ENCODE measurements around the gene BRD3OS.

BRD3OS gene

GRCh38 chr9:134061019-134061687 is 35.9 kb downstream of the BRD3OS start:
- no peak overlapping the region for H3K27ac ChIP-seq
- no peaks in the 10 kb centered on the region for H3K9me3 ChIP-seq
- no peaks in the 10 kb centered on the region for H3K27me3 ChIP-seq
- peaks cover 10% of the 10 kb centered on the region for H3K36me3 ChIP-seq
- TF ChIP-seq CTCF (IDR thresholded peaks at IDR 0.05): no peak
- peaks cover 32 to 36% of the 10 kb centered on the region in 2 experiments for H3K4me1 ChIP-seq (ENCODE audit: control insufficient read depth in 1 of 2, insufficient read depth in 1 of 2, low read depth in 1 of 2, low read length in 1 of 2)
- no peak overlapping the region for H3K4me3 ChIP-seq (ENCODE audit: low read depth in 1 of 2, low read length in 1 of 2)

- H3K4me3 ChIP-seq (ENCODE audit: low read depth in 1 of 2, low read length in 1 of 2): no peak overlapping the region
- H3K36me3 ChIP-seq: peaks cover 10% of the 10 kb centered on the region
- no peaks in the 10 kb centered on the region for H3K27me3 ChIP-seq
- no peak for TF ChIP-seq CTCF (IDR thresholded peaks at IDR 0.05)
- peaks cover 37 to 40% of the 10 kb centered on the region in 2 experiments for H3K4me1 ChIP-seq (ENCODE audit: control insufficient read depth in 1 of 2, insufficient read depth in 1 of 2, low read depth in 1 of 2, low read length in 1 of 2)
- H3K9me3 ChIP-seq: no peaks in the 10 kb centered on the region
- H3K27ac ChIP-seq: no peak overlapping the region
These were observed 36.5 kb downstream of the BRD3OS start for GRCh38 chr9:134061688-134062371.

- Histone ChIP-seq H3K9me3 (no peaks in the 10 kb centered on the region), H3K4me3 (ENCODE audit: low read depth in 1 of 2, low read length in 1 of 2) (no peak overlapping the region), H3K36me3 (peaks cover 5% of the 10 kb centered on the region), H3K4me1 (ENCODE audit: control insufficient read depth in 1 of 2, insufficient read depth in 1 of 2, low read depth in 1 of 2, low read length in 1 of 2) (peaks cover 40 to 42% of the 10 kb centered on the region in 2 experiments), H3K27ac (no peak overlapping the region), H3K27me3 (no peaks in the 10 kb centered on the region)
- TF ChIP-seq CTCF (IDR thresholded peaks at IDR 0.05): no peak
These were observed 37.3 kb downstream of the BRD3OS start for GRCh38 chr9:134062461-134063087.

GRCh38 chr9:134063088-134063570 is 37.8 kb downstream of the BRD3OS start:
- H3K27me3 ChIP-seq: no peaks in the 10 kb centered on the region
- H3K9me3 ChIP-seq: no peaks in the 10 kb centered on the region
- no peak for TF ChIP-seq CTCF (IDR thresholded peaks at IDR 0.05)
- H3K27ac ChIP-seq: no peak overlapping the region
- H3K4me3 ChIP-seq (ENCODE audit: low read depth in 1 of 2, low read length in 1 of 2): no peak overlapping the region
- H3K36me3 ChIP-seq: peaks cover 5% of the 10 kb centered on the region
- H3K4me1 ChIP-seq (ENCODE audit: control insufficient read depth in 1 of 2, insufficient read depth in 1 of 2, low read depth in 1 of 2, low read length in 1 of 2): peaks cover 40 to 42% of the 10 kb centered on the region in 2 experiments

GRCh38 chr9:134063571-134064450 is 38.5 kb downstream of the BRD3OS start:
- Histone ChIP-seq H3K4me1 (ENCODE audit: control insufficient read depth in 1 of 2, insufficient read depth in 1 of 2, low read depth in 1 of 2, low read length in 1 of 2) (peaks cover 42 to 43% of the 10 kb centered on the region in 2 experiments), H3K36me3 (peaks cover 5% of the 10 kb centered on the region), H3K27me3 (no peaks in the 10 kb centered on the region), H3K4me3 (ENCODE audit: low read depth in 1 of 2, low read length in 1 of 2) (no peak overlapping the region), H3K27ac (no peak overlapping the region), H3K9me3 (no peaks in the 10 kb centered on the region)
- no peak for TF ChIP-seq CTCF (IDR thresholded peaks at IDR 0.05)
